HG03432 (cell line): ENCODE results near the gene NDRG2.
"Not testable (repeated sequence)": the region's sequence is repeated elsewhere in the genome, so short reads cannot be mapped to it uniquely, and the experiment has no call there.

ENCODE experiments used
- ATAC-seq: cut with Tn5 transposase; IDR thresholded peaks from one replicate; pipeline ENCODE4 v1.9.1; 2021; ENCODE audit warnings: mild to moderate bottlenecking, moderate library complexity; ENCODE audit not compliant: unreplicated experiment

NDRG2 gene

DNA sequence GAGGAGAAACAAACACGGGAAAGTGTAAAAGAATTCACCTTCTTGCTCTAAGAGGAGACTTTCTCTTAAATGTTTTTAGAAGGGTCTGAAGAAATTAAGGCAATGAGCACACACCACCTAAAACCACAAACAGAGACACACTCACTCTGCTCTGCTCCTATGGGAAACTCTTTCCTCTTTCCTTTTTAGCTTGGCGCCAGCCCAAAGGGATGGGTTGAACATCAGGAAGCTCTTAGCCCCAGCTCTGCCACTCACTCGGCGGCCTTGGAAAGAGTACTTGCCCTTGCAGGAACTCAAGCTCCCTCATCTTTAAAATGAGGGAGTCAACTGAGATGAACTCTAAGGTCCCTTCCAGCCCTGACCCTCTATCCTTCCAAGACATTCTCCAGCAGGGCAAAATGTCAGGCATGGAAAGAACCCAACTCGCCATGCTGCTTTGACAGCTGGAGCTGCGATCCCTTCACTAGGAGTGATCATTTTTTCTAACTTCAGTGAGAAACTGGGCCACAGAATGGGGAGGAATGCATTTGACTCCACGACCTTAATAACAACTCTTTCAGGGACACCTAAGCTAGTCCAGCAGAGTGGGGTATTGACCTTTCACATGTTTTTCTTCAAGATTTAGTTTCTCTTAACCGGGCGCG, 31.8 kb upstream of the NDRG2 start:
- ATAC-seq = no peak

DNA sequence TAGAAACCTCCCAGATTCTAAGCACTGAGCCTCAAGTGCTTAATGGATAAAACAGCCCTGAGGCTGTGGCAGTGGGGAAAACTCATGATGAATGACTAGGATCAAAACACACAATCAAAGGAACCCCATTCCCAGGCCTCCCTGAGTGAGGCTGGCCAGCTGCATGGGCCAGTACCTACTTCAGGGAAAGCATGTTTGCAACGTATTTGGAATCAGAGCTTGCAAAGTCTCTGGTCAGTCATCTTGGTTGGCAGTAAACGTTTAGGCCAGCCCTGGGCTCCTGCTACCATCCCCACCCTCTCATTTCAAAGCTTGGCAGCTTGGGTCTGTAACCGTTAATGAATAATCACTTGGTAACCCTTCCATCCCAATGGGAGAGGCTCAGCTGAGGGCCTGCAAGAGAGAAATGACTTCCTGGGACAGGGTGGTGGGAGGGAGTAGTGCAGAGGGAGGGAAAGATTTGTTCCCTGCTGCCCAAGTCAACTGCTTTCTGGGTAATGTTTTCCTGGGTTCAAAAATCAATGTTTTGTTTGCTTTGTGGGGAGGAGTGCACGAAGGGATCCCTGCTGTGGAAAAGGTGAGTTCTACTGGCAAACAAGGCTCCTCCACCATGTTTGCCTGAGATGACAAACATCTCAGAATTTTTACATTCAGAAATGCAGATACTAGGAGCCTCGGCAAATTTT, 30.7 kb upstream of the NDRG2 start:
- no peak for ATAC-seq

DNA sequence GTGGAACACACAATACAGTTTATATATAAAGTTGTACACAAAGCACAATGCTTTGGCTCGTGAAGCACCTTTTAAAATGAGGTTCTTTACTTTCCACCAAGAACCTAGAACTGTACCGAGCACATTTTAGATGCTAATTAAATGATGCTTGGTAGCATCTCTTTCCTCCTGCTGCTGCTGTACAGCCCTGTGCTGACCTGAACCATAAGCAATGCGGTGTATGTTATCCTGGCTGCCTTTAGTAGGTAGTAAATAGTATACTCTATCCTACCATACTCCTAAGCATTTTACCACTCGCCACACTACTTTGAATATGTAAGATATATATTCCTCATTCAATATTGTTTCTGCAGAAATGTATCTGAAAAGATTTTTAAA, 29.9 kb upstream of the NDRG2 start:
- no peak for ATAC-seq

DNA sequence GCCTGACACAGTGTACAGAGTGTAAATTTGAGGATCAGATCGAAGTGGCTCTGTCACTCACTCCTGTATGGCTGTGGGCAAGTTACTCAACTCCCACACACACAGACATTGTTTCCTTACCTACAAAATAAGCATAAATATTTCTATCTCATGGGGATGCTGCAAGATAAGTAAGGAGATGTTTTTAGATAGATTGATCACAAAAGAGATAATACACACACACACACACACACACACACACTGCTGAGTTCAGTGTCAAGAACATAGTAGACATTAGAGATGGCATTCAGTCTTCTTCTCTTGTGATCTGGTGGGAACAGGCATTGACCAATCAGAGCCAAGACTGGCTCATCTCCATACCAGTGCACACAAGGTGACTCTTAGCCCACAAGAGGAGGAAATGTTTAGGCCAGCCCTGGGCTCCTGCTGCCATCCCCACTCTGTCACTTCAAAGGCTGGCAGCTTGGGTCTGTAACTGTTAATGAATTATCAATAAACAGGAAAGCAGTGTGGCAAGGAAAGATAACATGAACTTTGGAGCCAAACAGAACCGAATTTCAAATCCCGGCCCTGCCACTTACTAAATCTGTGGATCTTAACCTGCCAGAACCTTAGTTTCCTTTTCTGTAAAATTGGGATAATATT, 29.4 kb upstream of the NDRG2 start:
- ATAC-seq = no peak

DNA sequence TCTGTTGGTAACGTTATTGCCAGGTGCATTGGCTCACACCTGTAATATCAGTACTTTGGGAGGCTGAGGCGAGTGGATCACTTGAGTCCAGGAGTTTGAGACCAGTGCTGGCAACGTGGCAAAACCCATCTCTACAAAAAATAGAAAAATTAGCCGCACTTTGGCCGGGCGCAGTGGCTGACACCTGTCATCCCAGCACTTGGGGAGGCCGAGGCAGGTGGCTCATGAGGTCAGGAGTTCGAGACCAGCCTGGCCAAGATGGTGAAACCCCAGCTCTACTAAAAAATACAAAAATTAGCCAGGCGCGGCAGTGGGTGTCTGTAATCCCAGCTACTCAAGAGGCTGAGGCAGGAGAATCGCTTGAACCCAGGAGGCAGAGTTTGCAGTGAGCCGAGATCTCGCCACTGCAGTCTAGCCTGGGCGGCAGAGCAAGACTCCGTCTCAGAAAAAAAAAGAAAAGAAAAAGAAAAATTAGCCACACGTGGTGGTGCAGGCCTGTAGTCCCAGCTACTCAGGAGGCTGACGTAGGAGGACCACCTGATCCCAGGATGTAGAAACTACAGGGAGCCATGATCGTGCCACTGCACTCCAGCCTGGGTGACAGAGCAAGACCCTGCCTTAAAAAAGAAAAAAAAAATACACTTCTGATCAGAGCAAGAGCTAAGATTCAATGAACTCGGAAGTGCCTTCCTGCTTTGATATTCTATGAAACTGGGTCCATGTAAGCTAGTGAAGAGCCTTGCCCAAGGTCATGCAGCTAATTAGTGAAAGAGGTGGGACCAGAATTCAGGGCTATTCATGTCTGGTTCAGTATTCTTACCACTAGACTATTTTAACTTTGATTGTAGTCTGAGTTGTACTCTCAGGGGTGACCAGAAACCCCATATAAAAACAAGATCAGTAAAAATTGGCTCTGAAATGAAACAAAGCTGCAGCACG, 28.6 kb upstream of the NDRG2 start:
- no peak for ATAC-seq

DNA sequence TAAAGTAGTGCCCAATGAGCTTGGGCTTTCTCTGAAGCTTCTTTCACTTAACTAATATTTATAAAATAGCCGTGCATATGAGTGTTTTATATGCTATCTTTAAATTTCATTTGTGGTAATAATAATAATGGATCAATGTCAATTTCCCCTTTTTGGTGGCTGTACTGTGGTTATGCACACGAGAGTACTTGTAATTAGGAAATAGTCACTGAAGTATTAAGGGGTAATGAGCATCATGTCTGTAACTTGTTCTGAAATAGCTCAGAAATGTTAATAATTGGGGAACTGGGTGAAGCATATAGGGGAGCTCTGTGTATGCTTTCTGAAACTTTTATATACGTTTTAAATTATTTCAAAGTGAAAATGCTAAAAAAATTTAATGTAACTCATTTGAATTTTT, 25.7 kb upstream of the NDRG2 start:
- ATAC-seq = no peak

DNA sequence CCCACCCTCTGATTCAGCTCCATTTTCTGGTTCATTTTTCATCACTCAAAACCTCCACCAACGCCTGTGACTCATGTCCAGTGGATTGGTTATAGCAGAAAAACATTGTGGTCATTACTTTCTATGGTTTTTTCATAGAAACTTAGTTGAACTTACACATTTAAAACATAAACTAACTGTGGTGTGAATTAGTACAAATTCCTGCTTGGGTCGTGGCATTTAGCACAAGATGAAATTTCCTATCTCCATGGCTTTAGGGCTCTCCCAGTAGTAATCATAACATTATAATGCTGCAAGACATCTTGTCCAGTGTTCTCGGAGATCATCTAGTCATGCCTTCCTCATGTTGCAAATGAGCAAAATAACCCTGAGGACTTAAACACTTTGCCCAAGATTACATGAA, 24.4 kb upstream of the NDRG2 start:
- no peak for ATAC-seq

DNA sequence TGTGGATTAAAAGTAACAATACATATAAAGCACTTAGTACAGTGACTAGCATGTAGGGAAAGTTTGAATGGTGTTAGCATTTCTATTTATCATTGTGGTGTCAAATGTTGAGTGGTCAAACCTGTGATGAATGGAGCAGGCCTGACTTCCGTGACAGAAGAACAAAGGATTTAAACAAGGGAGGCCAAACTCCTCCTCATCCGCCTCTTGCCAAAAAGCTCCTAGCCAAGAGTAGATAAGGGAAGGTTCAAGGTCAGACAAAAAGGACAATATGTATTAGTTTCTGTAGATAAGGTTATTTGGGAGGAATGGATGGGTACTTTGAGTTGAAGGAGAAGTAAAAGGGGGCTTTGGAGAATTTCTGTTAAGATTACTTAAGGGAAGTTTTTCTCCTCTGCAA, 23.8 kb upstream of the NDRG2 start:
- ATAC-seq = no peak

DNA sequence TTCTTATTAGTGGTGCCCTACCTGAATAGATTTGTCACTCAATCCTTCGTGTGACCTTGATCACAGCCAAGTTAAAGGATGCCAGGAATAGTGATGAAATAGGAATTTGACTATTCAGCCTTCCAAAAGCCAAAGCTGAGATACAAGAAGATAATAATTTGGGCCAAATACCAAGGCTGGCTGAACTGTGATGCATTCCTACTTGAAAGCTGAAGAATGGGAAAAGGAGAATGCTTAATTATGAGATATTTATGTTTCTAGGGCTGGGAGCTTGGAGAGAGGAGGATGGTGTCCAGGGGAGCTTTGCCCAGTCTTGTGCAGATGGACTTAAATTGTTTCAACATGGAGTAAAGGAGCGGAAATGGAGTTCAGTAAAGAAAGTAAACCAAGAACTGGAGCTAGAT, 22.5 kb upstream of the NDRG2 start:
- ATAC-seq = no peak

DNA sequence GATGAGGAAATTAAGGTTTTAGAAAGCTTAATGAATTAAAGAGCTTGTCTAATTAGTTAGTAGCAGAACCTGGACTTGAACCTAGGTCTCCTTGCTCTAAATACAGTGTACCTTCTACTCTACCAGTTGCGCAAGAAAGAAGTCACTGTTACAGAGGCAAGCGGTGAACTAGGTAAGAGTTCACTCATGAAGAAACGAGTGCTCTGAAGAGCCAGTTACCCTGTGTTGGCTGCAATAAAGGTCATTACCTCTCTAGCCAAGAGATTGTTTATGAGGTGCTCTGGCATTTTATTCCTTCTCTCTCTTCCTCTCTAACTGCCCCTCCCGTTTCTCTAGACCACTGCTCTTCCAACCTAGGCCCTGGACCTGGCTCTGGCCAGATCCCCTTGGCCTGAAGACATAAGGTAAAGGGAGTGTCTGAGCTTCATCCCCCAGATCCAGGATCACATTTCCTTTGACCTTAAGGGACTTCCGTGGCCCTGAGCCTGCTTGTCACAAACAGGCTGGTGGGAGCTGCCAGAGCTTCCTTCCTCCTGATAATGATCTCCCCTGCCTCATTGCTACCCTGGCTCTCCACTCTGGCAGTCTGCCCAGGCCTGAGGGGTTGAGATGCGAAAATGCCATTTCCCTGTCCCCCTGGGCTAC, 19.2 kb upstream of the NDRG2 start:
- ATAC-seq = no peak

DNA sequence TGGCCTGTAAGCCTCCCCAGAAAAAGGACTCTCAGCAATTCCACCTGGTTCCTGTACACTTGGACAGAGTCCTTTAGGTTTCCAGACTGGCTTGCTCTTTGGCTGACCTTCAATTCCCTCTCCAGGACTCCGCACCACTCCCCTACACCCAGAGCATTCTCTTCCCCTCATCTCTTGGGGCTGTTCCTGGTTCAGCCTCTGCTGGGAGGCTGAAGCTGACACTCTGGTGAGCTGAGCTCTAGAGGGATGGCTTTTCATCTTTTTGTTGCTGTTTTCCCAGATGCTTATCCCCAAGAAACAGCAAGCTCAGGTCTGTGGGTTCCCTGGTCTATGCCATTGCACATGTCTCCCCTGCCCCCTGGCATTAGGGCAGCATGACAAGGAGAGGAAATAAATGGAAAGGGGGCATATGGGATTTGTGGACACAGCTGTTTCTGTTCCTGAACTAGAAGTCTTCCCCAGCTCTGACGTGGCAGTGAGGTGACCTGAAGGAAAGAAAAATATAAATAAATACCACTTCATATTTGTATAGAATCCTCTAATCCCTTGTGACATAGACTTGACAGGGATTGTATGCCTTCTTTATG, 18.6 kb upstream of the NDRG2 start:
- ATAC-seq = no peak

DNA sequence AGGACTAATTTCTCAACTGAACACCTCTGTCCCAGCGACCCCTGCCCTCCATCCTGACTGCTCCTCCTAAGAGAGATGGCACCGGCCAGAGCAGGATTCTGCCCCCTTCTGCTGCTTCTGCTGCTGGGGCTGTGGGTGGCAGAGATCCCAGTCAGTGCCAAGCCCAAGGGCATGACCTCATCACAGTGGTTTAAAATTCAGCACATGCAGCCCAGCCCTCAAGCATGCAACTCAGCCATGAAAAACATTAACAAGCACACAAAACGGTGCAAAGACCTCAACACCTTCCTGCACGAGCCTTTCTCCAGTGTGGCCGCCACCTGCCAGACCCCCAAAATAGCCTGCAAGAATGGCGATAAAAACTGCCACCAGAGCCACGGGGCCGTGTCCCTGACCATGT, 18.1 kb upstream of the NDRG2 start:
- no peak for ATAC-seq

DNA sequence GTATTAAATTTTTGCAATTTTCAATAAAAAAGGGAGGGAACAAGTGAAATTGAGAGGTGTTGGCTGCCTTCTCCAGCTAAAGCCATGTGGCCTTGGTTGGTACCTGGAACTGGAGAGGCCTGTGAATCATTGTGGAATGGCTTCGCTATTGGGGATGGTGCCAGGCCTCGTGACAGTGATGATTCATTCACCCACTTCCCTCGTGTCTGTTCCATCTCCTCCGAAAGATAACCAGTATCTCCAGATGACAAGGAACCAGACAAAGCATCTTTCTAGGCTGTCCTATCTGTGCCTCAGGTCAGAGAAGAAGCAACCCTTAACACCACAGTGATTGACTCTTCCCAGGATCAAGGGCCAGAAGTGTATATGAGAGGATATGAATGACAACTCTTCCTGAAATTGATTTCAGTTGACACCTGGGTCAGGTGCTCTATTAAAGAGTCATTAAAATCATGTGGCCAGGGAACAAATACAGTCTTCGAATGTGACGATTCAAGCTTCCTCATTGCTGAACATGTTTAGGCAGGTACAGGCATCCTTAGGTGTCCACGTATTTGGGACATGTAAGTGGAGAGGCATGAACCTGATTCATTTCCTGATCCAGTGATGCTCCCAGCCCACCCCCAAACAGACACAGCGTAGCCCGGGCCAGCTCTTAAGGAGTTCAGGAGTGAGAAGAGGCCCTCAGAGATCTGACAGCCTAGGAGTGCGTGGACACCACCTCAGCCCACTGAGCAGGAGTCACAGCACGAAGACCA, 17.0 kb upstream of the NDRG2 start, which contains the start of gene RNASE7:
TSS of gene RNASE7 (plus strand) at position 687 of the 758 bp plus-strand sequence. CDS start 631 bp downstream, outside the sequence.
- ATAC-seq = no peak

DNA sequence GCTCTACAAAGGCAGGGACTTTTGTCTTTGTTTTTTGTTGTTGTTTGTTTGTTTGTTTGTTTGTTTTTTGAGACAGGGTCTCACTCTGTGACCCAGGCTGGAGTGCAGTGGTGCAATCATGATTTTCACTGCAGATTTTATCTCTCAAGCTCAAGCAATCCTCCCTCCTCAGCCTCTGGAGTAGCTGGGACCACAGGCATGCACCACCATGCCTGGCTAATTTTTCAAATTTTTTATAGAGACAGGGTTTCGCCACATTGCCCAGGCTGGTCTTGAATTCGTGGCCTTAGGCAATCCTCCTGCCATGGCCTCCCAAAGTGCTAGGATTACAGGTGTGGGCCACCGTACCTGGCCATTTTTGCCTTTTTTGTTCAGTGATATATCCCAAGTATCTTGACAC, 16.1 kb upstream of the NDRG2 start:
- ATAC-seq = not testable (repeated sequence)

DNA sequence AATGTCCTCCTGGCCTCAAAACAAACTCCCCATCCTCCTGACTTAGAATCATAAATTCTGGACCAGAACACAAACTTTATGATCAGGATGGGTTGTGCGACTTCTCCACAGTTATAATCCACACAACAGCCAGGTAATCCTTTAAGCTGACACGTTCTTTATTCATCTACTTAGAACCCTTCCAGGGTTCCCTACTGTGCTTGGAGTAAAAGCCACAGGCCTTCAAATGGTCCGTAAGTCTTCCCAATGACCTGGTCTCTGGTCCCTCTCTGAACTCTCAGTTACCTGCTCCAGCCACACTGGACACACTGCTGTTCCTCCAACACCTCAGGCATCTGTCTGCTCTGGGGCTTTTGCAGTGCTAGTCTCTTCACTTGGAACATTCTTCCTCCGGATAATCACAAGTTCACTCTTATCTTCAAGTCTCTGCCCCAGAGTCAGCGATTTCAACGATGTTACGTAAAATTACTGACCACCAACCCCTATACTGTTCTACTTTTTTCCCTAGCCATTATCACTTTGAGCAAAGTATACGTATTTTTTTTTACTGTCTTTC, 15.6 kb upstream of the NDRG2 start:
- no peak for ATAC-seq

DNA sequence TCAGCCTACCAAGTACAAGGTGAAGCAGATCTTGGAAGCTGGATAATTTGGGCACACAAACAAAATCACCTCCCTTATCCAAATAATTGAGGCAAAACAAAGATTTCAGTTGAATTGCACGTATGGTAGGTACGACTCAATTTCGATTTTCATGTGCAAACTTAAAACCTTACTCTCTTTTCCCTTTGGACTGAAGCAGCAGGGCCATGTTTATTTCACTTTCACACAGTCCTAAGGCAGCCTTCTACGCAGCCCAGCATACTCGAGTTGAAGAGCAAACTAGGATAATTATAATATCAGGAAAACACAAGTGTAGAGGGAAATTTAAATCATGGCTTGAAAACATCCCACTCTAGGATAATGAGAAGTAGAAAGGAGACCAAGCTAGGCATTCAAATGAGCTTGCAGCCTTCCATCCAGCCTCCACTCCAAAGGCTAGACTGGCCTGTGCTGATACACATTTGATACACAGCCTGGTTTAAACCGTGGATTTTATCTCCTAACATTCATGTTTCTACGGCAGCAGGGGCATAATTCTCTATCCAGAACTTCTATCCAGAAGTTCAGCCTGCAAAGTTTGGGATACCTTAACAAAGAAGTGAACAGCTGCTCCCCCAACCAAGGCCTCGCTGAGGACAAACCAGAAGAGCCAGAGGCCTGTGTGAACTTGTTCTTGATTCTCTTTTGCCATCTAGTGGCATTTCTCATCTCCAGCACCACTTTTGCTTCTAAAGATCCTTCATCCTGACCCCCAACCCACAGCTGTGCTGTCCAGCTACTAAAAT, 14.9 kb upstream of the NDRG2 start:
- ATAC-seq = no peak

DNA sequence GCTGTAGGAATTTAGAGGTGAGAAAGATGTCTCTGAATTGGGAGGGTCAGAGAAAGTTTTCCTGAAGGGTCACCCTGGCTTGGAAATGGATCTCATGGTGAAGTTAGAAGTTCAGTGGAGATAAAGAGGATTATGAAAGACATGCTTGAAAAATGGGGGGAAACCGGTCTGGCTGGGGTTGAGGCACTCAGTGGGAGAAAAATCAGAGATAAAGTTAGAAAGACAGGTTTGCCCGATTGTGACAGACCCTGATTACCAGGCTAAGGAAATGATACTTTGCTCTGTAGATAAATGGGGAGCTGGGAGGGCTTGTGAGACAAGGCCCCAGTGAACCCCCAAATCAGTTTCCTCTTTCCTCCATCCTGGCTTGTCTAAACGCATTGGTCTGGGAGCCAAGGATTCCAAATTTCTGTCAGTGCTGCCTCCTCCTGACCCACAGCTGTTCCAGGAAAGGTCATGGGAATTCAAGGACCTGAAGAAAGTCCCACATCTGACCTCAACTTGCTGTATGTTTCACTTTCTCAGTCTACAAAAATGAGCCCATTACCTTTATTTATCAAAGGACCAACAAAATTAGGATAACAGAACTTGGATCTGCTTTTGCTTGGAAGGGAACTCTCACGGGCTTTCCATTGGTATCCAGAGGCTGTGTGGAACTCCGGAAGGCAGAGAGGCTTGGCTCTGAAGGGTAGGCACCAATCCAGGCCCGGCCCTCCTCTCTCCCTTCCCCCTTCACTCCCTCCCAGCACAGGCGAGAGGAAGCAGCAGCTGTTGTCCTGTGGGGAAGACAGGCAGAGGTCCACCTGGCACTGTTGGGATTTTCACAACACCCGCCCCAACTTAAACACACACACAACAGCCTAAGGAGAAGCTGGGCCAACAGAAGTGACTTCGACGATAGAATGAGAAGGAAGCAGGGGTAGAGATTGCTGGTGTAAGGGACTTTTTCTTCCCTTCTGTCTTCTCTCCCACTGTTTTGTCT, 13.9 kb upstream of the NDRG2 start:
- ATAC-seq = no peak
